Karpas-422 (cell line): ENCODE measurements around the gene ENAH. TPM values are rescaled to one million over a fixed set of nuclear protein-coding genes. Genes with fewer than 3 reads are reported as not detected.

Experiments
- DNase-seq: peaks from one replicate; pipeline ENCODE4 v3.0.0-alpha.2; 2015
- H2AFZ ChIP-seq: fragments of 200-600 bp; sonication (generic); 2 replicates; pipeline ENCODE4 v1.6.1; 2014; ENCODE audit warnings: antibody characterized with exemption, low read length, mixed read lengths
- H3K27ac ChIP-seq: fragments of 200-600 bp; sonication (generic); 2 replicates; pipeline ENCODE4 v1.5.1; 2014; ENCODE audit warnings: mild to moderate bottlenecking, low read length, moderate library complexity
- H3K27me3 ChIP-seq: fragments of 200-600 bp; sonication (generic); 2 replicates; pipeline ENCODE4 v1.6.1; 2014; ENCODE audit warnings: low read length, mixed read lengths
- H3K36me3 ChIP-seq: fragments of 200-600 bp; sonication (generic); 2 replicates; pipeline ENCODE4 v1.6.1; 2014; ENCODE audit warnings: low read length, mixed read lengths; ENCODE audit not compliant: insufficient read depth
- H3K4me1 ChIP-seq: fragments of 200-600 bp; sonication (generic); 2 replicates; pipeline ENCODE4 v1.6.1; 2014; ENCODE audit warnings: mild to moderate bottlenecking, low read length, mixed read lengths
- H3K4me2 ChIP-seq: fragments of 200-600 bp; sonication (generic); 2 replicates; pipeline ENCODE4 v1.6.1; 2014; ENCODE audit warnings: low read length, low read depth, mild to moderate bottlenecking; ENCODE audit not compliant: poor library complexity, severe bottlenecking
- H3K4me3 ChIP-seq: fragments of 200-600 bp; sonication (generic); 2 replicates; pipeline ENCODE4 v1.5.1; 2014; ENCODE audit warnings: mild to moderate bottlenecking, antibody characterized with exemption, low read length, mixed read lengths
- H3K79me2 ChIP-seq: fragments of 200-600 bp; sonication (generic); 2 replicates; pipeline ENCODE4 v1.6.1; 2014; ENCODE audit warnings: mild to moderate bottlenecking, low read length, mixed read lengths
- H3K9ac ChIP-seq: fragments of 200-600 bp; sonication (generic); 2 replicates; pipeline ENCODE4 v1.6.0; 2014; ENCODE audit warnings: low read length
- H3K9me2 ChIP-seq: fragments of 200-600 bp; sonication (generic), shearing (Covaris generic); replicated peaks from 2 replicates; pipeline ENCODE4 v1.6.0; 2014; ENCODE audit warnings: mild to moderate bottlenecking, low read length, moderate library complexity; ENCODE audit not compliant: insufficient read depth
- H3K9me3 ChIP-seq: fragments of 300-700, 200-600 bp; sonication (generic); 2 replicates; pipeline ENCODE4 v1.6.1; 2014; ENCODE audit warnings: low read length, mixed read lengths
- H4K20me1 ChIP-seq: fragments of 200-600 bp; sonication (generic); 2 replicates; pipeline ENCODE4 v1.6.1; 2014; ENCODE audit warnings: mild to moderate bottlenecking, antibody characterized with exemption, low read length, low read depth; ENCODE audit not compliant: insufficient read depth
- total RNA-seq: library from RNA; depleted of rRNA; stranded (reverse); fragments of >200 nt; shearing (Covaris generic); gene quantifications from 2 replicates; pipeline ENCODE4 v1.2.3, GENCODE V29; 2014; ENCODE audit warnings: low replicate concordance

Gene ENAH
- total RNA-seq, 1 experiment from 2014 or later: not detected

DNA sequence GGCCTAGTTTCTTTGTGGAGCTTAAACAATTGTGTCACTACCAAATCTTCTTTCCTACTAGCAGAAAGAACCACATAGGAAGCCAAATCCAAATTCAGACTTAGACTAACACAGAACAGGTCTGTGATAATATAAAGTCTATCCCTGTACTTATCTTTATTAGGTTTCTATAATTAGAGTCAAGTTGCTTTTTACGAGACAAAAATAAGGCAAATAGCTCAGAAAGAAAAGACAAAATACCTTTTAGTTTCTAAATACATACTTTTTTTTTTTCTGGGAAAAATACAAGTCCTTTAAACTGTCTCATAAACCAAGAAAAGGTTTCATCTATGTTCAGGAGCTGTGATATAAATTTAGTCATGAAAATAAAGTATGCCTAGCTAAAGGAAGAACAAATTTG, 146.2 kb downstream of the ENAH start:
- H3K4me1 ChIP-seq: no peaks in the 10 kb centered on the region

GRCh38 chr1:225504776-225505175, 148.1 kb downstream of the ENAH start:
- H3K27me3 ChIP-seq: no peaks in the 10 kb centered on the region
- H3K4me3 ChIP-seq: no peak overlapping the region
- H3K9me3 ChIP-seq: no peaks in the 10 kb centered on the region
- H3K4me1 ChIP-seq: peaks cover 7% of the 10 kb centered on the region
- H3K9me2 ChIP-seq: no peaks in the 10 kb centered on the region
- no peak overlapping the region for H3K27ac ChIP-seq
- no peaks in the 10 kb centered on the region for H3K36me3 ChIP-seq
- no peak overlapping the region for H3K4me2 ChIP-seq
- no peaks in the 10 kb centered on the region for H4K20me1 ChIP-seq
- no peak overlapping the region for H3K9ac ChIP-seq
- H2AFZ ChIP-seq: no peak overlapping the region
- H3K79me2 ChIP-seq: no peaks in the 10 kb centered on the region
- DNase-seq: no peak

More for the DNA sequence above, 146.2 kb downstream of the ENAH start:
- Histone ChIP-seq H2AFZ (peak overlapping the region; percentile 36; the same call in 1 of the 2 replicates), H3K36me3 (no peaks in the 10 kb centered on the region), H4K20me1 (no peaks in the 10 kb centered on the region), H3K4me3 (no peak overlapping the region), H3K79me2 (no peaks in the 10 kb centered on the region), H3K27ac (no peak overlapping the region), H3K27me3 (no peaks in the 10 kb centered on the region), H3K9me2 (no peaks in the 10 kb centered on the region), H3K4me2 (no peak overlapping the region), H3K9me3 (no peaks in the 10 kb centered on the region), H3K9ac (no peak overlapping the region)
- no peak for DNase-seq

GRCh38 chr1:225500624-225501192, 152.2 kb downstream of the ENAH start:
- no peak for DNase-seq
- Histone ChIP-seq H3K4me1 (peaks cover 16% of the 10 kb centered on the region), H3K4me3 (no peak overlapping the region), H3K9ac (no peak overlapping the region), H3K27me3 (no peaks in the 10 kb centered on the region), H3K4me2 (no peak overlapping the region), H3K9me3 (no peaks in the 10 kb centered on the region), H2AFZ (no peak overlapping the region), H3K9me2 (no peaks in the 10 kb centered on the region), H4K20me1 (no peaks in the 10 kb centered on the region), H3K36me3 (no peaks in the 10 kb centered on the region), H3K27ac (no peak overlapping the region), H3K79me2 (no peaks in the 10 kb centered on the region)

GRCh38 chr1:225498549-225499136, 154.3 kb downstream of the ENAH start:
- Histone ChIP-seq H3K9me2 (no peaks in the 10 kb centered on the region), H3K4me3 (no peak overlapping the region), H3K27ac (no peak overlapping the region), H3K9ac (no peak overlapping the region), H3K79me2 (no peaks in the 10 kb centered on the region), H3K27me3 (no peaks in the 10 kb centered on the region), H3K4me1 (peaks cover 27% of the 10 kb centered on the region), H2AFZ (no peak overlapping the region), H3K9me3 (no peaks in the 10 kb centered on the region), H3K36me3 (no peaks in the 10 kb centered on the region), H3K4me2 (no peak overlapping the region), H4K20me1 (no peaks in the 10 kb centered on the region)
- DNase-seq: no peak

DNA sequence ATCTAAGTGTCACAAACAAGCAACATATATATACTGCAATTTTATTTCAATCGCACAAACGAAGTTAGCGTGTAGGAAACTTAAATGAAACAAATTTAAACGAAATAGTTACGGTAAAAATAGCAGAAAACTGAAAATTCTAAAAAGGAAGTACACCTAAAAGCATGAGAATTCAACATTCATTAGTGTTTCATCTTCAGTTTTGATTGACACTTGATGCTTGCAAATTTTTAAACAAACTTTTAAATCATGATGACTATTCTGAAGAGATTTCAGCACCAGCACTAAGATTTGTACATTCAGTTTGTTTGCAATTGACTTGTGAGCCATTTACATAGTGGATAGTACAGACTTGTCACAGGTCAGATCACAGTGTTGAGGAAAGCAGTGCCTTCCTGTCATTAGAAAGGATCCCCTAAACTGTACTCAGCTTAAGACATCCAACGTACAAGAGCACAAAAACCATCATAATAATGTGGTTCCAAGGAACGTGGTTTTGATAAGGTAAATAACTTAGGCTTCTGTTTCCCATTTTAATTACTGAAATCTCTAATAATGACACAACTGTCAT, 158.0 kb downstream of the ENAH start:
- peak overlapping the region; percentile 39 for H3K4me2 ChIP-seq
- H3K4me3 ChIP-seq: peak overlapping the region; percentile 12; the same call in 1 of the 2 replicates
- no peaks in the 10 kb centered on the region for H3K27me3 ChIP-seq
- no peaks in the 10 kb centered on the region for H3K36me3 ChIP-seq
- no peaks in the 10 kb centered on the region for H3K9me3 ChIP-seq
- no peak overlapping the region for H2AFZ ChIP-seq
- DNase-seq: no peak
- H4K20me1 ChIP-seq: no peaks in the 10 kb centered on the region
- no peak overlapping the region for H3K27ac ChIP-seq
- H3K9ac ChIP-seq: no peak overlapping the region
- no peaks in the 10 kb centered on the region for H3K9me2 ChIP-seq
- H3K79me2 ChIP-seq: no peaks in the 10 kb centered on the region
- peaks cover 21% of the 10 kb centered on the region for H3K4me1 ChIP-seq

- no peaks in the 10 kb centered on the region for H3K27me3 ChIP-seq
- no peaks in the 10 kb centered on the region for H3K36me3 ChIP-seq
- H3K79me2 ChIP-seq: no peaks in the 10 kb centered on the region
- no peak overlapping the region for H2AFZ ChIP-seq
- no peaks in the 10 kb centered on the region for H3K9me2 ChIP-seq
- no peak overlapping the region for H3K9ac ChIP-seq
- H3K9me3 ChIP-seq: no peaks in the 10 kb centered on the region
- H3K4me1 ChIP-seq: peaks cover 21% of the 10 kb centered on the region
- no peak overlapping the region for H3K27ac ChIP-seq
- no peak overlapping the region for H3K4me2 ChIP-seq
- no peak for DNase-seq
- no peaks in the 10 kb centered on the region for H4K20me1 ChIP-seq
- no peak overlapping the region for H3K4me3 ChIP-seq
Measured at GRCh38 chr1:225493591-225494246, 159.2 kb downstream of the ENAH start.

- no peaks in the 10 kb centered on the region for H3K36me3 ChIP-seq
- no peak overlapping the region for H2AFZ ChIP-seq
- H3K27ac ChIP-seq: no peak overlapping the region
- no peaks in the 10 kb centered on the region for H3K79me2 ChIP-seq
- H3K9me3 ChIP-seq: no peaks in the 10 kb centered on the region
- no peak overlapping the region for H3K9ac ChIP-seq
- no peak overlapping the region for H3K4me2 ChIP-seq
- peaks cover 7% of the 10 kb centered on the region for H3K4me1 ChIP-seq
- no peaks in the 10 kb centered on the region for H3K27me3 ChIP-seq
- no peaks in the 10 kb centered on the region for H4K20me1 ChIP-seq
- H3K9me2 ChIP-seq: no peaks in the 10 kb centered on the region
- no peak for DNase-seq
- H3K4me3 ChIP-seq: no peak overlapping the region
Measured at GRCh38 chr1:225488676-225489075, 164.2 kb downstream of the ENAH start.

DNA sequence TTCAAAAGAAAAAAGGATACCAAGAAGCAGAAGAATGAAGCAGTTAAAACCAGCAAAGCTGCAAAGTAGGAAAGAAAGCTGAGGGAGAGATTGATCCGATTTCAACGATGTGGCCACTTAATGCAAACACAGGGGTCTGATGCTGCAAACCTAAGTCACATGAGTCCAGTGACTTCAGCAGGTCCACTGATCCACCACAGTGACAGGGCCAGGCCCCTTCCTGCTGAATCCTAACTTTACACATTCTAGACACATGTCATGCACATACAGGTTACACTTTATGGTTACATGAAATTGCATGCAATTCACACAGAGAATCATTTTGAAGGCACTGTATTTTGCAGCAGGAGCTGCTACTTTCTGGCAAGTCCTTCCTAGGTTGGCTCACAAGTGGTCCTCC, 166.1 kb downstream of the ENAH start:
- Histone ChIP-seq H3K4me2 (no peak overlapping the region), H3K36me3 (no peaks in the 10 kb centered on the region), H3K4me3 (no peak overlapping the region), H2AFZ (no peak overlapping the region), H3K9ac (no peak overlapping the region), H3K9me2 (no peaks in the 10 kb centered on the region), H3K27ac (no peak overlapping the region), H4K20me1 (no peaks in the 10 kb centered on the region), H3K27me3 (no peaks in the 10 kb centered on the region), H3K79me2 (no peaks in the 10 kb centered on the region), H3K9me3 (no peaks in the 10 kb centered on the region), H3K4me1 (peaks cover 10% of the 10 kb centered on the region)
- DNase-seq: no peak
